HL-60 (cell line): Measurements from ENCODE around the gene C6orf52.

Experiments
- CTCF ChIP-seq: IDR thresholded peaks from one replicate; pipeline ENCODE4 v1.5.1; 2011; ENCODE audit warnings: low read length, control low read depth, inconsistent platforms; ENCODE audit not compliant: insufficient read depth
- GABPA ChIP-seq: IDR thresholded peaks from 2 replicates; pipeline ENCODE4 v1.6.1; 2012; ENCODE audit warnings: low read depth
- POLR2AphosphoS5 ChIP-seq: IDR thresholded peaks from 2 replicates; pipeline ENCODE4 v1.6.1; 2012; ENCODE audit warnings: low read depth

- TF ChIP-seq CTCF (no peak), POLR2AphosphoS5 (no peak), GABPA (no peak)
These were observed 25.0 kb upstream of the C6orf52 start for GRCh38 chr6:10719296-10719963.
